Stimulated activated CD4-positive, alpha-beta T cell treated with anti-CD3 and anti-CD28 coated beads, Interleukin-12 subunit alpha, Interleukin-12 subunit beta, amount 100 ng/mL, for 24 hours (primary cell): Measurements from ENCODE around the gene SETD4.
"Not testable (repeated sequence)": the region's sequence is repeated elsewhere in the genome, so short reads cannot be mapped to it uniquely, and the experiment has no call there.

ENCODE experiments used
- DNase-seq, 2 experiments: peaks; one replicate each; pipeline ENCODE4 v3.0.0-alpha.2; 2020; ENCODE audit warnings: low read depth in 2 of 2

SETD4 gene

GRCh38 chr21:36079010-36079649 is 18.8 kb upstream of the SETD4 start:
- DNase-seq, result peak; percentile 6 to 17

GRCh38 chr21:36077758-36078157 is 17.4 kb upstream of the SETD4 start:
- DNase-seq, result no peak

- no peak for DNase-seq
These were observed 16.7 kb upstream of the SETD4 start for GRCh38 chr21:36076878-36077655.

DNA sequence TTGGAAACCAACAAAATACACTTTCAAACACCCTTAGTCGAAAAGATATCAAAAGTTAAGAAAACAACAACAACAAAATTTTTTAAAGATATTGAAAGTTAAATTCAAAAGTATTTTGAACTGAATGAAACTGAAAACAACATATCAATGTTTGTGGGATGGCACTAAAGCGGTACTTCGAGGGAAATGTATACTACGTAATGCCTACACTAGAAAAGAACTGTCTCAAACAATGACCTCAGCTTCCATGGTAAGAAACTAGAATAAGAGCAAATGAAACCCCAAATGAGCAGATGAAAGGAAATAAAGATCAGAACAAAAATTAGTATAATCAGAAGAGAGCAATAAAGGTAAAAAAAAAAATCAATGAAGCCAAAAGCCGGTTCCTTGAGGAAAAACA is 15.6 kb upstream of the SETD4 start:
- DNase-seq, result no peak

DNA sequence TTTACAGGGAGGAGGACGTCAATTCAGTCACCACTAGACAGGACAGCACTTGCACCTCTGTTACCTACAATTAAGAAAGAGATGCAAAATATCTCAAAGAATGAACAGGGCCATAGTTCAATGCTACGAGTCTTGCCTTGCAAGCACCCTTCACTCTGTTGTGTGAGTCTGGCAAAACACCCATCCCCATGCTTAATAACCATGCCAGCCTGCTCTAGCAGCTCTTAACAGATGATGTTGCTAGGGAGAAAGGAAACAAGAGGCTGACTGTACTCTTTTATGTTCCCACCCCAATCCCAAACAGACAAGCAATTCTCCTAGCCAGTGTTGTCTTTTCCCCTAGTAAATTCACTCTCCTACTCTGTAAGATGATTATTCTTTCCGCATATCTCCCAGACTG is 14.8 kb upstream of the SETD4 start:
- DNase-seq, result no peak

GRCh38 chr21:36073911-36074310 is 13.6 kb upstream of the SETD4 start:
- DNase-seq, result not testable (repeated sequence)

DNA sequence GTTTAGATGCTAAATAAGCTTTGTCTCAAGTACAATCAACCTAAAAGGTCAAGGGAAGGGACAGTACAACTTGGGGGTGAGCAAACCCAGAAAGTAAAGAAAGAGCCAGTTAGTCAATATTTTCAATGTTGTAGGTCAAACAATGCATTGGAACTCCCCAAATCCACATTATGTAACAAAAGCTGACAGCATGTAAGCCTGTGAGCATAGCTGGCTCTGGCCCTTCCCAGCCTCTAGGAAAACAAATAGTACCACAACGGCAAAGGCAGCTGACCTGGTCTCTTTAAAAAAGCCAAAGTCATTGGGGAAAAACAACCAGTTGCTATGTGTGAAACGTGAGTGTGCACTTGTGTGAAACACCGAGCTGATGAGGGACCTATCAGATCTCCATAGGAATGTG is 12.9 kb upstream of the SETD4 start:
- DNase-seq, result no peak

GRCh38 chr21:36072453-36073162 is 12.3 kb upstream of the SETD4 start:
- DNase-seq, result no peak

GRCh38 chr21:36070999-36071398 is 10.7 kb upstream of the SETD4 start:
- no peak for DNase-seq

DNA sequence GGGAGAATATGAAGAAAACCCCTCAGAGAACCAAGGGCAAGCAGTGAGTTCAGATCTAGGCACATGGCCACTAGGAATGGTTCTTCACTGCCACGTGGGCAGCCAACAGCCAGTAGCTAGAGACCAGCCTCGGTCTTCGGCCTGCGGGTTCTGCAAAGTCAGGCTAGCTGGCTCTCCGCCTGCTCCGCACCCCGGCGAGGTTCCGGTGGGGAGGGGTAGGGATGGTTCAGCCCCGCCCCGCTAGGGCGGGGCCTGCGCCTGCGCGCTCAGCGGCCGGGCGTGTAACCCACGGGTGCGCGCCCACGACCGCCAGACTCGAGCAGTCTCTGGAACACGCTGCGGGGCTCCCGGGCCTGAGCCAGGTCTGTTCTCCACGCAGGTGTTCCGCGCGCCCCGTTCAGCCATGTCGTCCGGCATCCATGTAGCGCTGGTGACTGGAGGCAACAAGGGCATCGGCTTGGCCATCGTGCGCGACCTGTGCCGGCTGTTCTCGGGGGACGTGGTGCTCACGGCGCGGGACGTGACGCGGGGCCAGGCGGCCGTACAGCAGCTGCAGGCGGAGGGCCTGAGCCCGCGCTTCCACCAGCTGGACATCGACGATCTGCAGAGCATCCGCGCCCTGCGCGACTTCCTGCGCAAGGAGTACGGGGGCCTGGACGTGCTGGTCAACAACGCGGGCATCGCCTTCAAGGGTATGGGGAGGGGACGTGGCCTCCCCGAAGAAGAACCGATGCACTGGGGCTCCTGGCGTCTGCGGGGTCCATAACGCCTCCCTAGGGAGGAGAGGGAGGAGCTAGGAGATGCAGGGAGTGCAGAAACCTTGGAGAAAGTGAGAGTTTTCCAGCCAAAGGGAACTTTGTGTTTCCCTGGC is 9.6 kb upstream of the SETD4 start, which contains the start of gene CBR1:
Gene CBR1, plus strand, starts transcription at position 312 of the 871 bp plus-strand sequence. Its CDS starts 92 bp downstream, at position 404.
- DNase-seq, result peak; percentile 82 to 83

DNA sequence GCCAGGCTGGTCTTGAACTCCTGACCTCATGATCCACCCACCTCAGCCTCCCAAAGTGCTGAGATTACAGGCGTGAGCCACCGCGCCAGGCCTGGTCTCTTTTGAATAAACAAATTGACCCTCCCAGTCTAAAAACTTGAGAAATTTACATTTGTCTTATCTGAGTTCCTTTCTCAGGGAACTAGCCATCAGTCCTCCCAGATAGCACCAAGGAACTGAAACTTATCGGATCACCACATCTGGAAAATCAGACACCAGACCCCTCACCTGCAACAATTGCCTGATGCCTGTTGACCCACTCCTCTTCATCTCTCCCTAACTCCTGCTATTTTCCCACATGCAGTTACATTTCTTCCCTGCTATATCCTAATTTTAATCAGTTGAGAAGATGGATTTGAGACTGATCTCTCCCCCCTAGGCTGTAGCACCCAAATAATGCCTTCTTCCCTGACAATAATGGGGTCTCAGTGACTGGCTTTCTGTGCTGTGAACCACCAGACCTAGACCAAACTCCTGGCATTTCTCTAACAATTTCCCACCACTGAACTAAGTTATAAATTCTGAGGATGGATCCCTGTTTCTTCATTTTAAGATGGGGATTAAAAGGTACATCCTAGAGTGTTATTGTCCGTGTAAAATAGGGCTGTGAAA is 8.5 kb upstream of the SETD4 start:
- no peak for DNase-seq

DNA sequence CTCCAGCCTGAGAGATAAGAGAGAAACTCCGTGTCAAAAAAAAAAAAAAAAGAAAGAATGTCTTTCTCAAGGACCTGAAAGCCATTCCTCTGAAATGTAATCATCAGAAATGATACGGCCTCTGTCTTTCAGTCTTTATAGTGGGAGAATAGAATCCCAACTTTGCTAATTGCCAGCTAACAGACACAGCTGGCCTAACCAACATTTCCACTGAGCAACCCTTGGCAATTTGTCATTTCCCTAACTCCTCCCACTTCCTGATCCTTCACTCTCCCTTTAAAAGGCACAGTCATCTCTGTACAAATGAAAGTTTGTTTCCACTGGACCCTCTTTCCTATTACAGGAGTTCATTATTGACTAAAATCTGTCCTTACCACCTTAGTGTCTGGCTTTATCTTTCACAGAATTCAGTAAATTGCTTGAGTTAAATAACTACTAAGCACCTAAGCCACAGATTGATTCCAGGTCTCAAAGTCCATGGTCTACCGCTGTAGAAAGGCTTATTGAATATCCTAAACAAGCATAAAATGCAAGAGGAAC is 5.2 kb upstream of the SETD4 start:
- DNase-seq, result no peak

- DNase-seq, result no peak
These were observed 3.7 kb upstream of the SETD4 start for GRCh38 chr21:36064085-36064460.

DNA sequence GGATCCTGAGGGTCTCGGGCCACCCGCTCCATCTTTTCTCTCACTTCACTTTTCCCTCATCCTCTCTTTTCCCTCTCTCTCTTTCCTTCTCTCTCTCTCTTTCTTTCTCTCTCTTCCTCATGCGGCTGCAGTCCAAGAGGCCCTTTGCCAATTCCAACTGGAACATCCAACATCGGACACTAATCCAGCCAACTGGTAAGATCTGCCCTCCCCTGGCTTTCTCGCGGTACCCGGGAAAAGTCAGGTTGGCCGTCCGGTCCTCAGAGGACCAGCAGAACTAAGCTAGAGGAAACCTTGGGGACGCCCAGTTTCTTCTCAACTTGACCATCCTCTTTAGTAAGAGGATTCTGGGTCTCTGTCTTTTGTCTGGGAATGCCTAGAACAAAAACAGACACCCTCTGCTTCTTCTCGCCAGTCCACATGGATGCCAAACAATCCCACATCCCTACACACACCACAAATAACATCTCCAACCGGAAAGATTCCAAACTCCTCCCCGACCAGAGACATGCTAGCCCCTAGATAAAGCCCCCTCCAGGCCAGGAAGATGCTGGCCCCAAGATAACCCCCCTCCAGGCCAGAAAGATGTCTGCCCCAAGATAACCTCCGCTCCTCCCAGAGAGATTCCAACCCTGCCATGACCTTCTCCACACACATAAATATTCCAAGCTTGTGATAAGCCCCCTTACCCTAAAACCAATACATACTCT is 3.2 kb upstream of the SETD4 start:
- no peak for DNase-seq

DNA sequence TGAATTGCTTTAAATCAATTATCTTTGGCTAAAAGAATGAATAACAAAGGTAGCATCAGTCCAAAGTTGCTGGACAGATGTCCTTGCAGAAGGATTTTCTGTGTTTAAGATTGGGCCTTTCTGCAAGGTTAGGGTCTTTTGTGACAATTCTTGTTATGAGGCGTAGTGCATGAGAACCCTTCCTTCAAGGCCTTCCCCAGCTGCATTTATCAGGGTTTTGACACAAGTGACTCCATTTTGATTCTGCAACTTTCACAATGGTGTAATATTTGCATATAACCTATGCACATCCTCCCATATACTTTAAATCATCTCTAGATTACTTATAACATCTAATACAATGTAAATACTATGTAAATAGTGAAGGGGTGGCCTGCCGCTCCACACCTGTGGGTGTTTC is 1.1 kb upstream of the SETD4 start:
- no peak for DNase-seq

GRCh38 chr21:36059823-36060158 is 535 bp downstream of the SETD4 start:
- DNase-seq, result peak in 1 of 2 experiments; percentile 18

DNA sequence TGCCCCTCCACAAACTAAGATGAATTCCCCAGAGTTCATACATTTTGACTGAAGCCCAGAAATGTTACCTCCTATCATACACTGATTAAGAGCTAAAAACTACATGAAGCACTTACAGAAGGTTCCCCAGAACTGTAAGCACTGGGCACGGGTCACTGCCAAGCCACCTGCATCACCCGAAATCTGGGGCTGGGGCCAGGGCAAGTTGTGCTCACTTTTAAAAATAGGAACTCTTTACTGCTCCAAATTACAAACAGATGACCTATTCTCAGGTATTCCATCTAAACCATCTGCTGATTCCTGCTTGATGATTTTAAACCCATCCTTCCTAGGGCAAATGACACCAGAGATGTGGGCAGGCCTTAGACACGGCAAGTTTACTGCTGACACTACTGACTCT is 4.8 kb downstream of the SETD4 start:
- DNase-seq, result no peak

DNA sequence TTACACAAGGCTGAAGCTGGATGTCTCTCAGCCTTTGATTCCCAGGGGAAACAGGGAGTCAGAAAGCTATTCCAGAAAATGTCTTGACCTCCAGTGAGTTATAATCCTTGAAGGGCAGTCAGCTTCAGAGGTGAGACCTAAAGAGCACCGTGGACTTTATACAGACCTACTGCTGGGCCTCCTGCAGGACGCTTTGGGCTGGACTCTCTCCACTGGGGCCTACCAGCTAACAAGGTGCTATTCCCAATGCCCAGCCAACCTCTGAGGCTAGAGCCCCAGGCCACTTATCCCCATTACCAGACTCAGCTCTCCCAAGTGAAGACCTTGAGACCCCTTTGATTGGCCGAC is 6.6 kb downstream of the SETD4 start:
- no peak for DNase-seq

DNA sequence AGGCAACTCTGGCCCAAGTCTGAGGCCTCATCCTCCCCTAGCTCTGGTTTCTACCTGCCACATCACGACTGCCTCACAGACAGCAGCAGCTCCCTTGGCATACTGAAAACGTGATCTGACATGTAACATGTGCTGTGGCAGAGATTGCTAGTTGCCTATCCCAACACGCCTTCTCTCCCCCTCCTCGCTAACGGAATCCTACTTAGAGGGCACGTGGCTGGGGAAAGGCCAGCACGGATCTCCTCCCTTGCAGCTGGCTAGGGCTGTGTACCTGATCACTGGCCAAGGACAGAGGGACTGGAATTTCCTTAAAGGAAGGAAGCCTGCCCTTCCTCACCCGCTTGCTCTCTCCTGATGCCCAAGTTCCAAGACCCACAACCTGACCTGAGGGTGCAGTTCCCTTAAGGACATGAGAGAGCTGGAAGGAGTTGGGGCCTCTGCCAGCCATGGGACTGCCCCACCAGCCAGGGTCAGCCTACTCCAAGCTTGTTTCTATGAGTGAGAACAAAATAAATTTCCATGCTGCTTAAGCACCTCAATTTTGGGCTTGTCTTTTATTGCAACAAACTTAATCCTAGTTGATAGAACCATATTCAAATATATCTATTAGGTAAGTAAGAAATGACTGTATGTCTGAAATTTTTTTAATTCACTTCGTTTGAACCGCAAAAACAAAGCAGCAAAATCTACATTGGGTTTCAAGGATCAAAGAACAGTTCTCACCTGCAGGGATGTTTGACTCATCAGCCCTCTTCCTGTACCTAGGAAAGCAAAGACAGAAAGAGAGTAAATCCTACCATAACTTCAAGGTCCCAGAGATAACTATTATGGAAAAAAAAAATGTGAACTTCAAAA is 7.2 kb downstream of the SETD4 start:
- DNase-seq, result no peak

GRCh38 chr21:36048357-36048756 is 12.0 kb downstream of the SETD4 start:
- no peak for DNase-seq
